Measurements from ENCODE around the gene TBC1D25. TPM values are rescaled to one million over a fixed set of nuclear protein-coding genes. Genes with fewer than 3 reads are reported as not detected.

Gene TBC1D25
- total and polyA plus RNA-seq, 4 donors: 2.6 to 5.8 (median 3.3) TPM

DNA sequence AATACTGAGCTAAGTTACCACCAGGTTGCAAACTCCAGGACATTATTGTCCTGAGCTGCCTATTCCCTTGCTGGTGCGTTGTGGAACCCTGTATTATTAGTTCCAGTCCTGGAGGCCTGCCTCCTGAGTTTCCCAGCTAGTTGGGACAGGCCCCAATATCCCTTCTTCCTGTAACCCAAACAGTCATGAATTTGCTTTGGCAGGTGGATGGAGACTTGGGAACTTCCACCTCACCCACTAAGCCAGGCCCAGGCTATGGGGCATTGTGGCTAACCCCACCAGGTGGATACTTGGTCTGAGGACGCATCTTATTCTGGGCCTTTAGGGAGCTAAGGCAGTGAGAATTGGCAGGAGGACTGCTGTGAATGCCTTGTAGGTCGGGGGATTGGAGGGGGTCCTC, 39.7 kb downstream of the TBC1D25 start:
- Histone ChIP-seq H3K27me3 (ENCODE audit: control insufficient read depth in 4 of 4, insufficient read depth in 4 of 4, low read length in 3 of 4) (no peaks in the 10 kb centered on the region), H3K4me3 (ENCODE audit: low read depth in 1 of 3, low read length in 3 of 3) (no peak overlapping the region), H3K4me1 (ENCODE audit: control insufficient read depth in 4 of 4, insufficient read depth in 4 of 4, low read length in 3 of 4) (peaks cover 2 to 10% (median 5%) of the 10 kb centered on the region in 4 donors), H3K9me3 (ENCODE audit: control insufficient read depth in 4 of 4, low read length in 3 of 4) (no peaks in the 10 kb centered on the region), H3K27ac (ENCODE audit: low read depth in 1 of 2, low read length in 2 of 2) (no peak overlapping the region), H3K36me3 (ENCODE audit: control insufficient read depth in 4 of 4, insufficient read depth in 3 of 4, low read depth in 1 of 4, low read length in 3 of 4) (peaks cover 5 to 31% (median 22%) of the 10 kb centered on the region in 4 donors), H3K9ac (ENCODE audit: low read depth in 1 of 2, low read length in 2 of 2) (no peak overlapping the region)
- WGBS: 94% methylated on average over 3 of the region's 3 CpGs
- TF ChIP-seq, protein P1, sequence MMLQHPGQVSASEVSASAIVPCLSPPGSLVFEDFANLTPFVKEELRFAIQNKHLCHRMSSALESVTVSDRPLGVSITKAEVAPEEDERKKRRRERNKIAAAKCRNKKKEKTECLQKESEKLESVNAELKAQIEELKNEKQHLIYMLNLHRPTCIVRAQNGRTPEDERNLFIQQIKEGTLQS (IDR thresholded peaks at IDR 0.05): no peak
- no peak for TF ChIP-seq EGR1 (IDR thresholded peaks at IDR 0.05; ENCODE audit: low read depth in 2 of 2)
- no peak for TF ChIP-seq SP1 (IDR thresholded peaks at IDR 0.05)
- TF ChIP-seq TAF1 (conservative IDR thresholded peaks at IDR 0.05): no peak
- TF ChIP-seq NR2F2 (IDR thresholded peaks at IDR 0.05): no peak
- no peak for TF ChIP-seq REST (IDR thresholded peaks at IDR 0.05)
- TF ChIP-seq HNF4A (conservative IDR thresholded peaks at IDR 0.05): no peak
- DNase-seq (ENCODE audit: low spot score): no peak

- Histone ChIP-seq H3K4me3 (ENCODE audit: low read depth in 1 of 3, low read length in 3 of 3) (no peak overlapping the region), H3K4me1 (ENCODE audit: control insufficient read depth in 4 of 4, insufficient read depth in 4 of 4, low read length in 3 of 4) (peaks cover 0 to 6% (median 4%) of the 10 kb centered on the region in 4 donors), H3K27me3 (ENCODE audit: control insufficient read depth in 4 of 4, insufficient read depth in 4 of 4, low read length in 3 of 4) (no peaks in the 10 kb centered on the region), H3K9me3 (ENCODE audit: control insufficient read depth in 4 of 4, low read length in 3 of 4) (no peaks in the 10 kb centered on the region), H3K9ac (ENCODE audit: low read depth in 1 of 2, low read length in 2 of 2) (no peak overlapping the region), H3K27ac (ENCODE audit: low read depth in 1 of 2, low read length in 2 of 2) (no peak overlapping the region), H3K36me3 (ENCODE audit: control insufficient read depth in 4 of 4, insufficient read depth in 3 of 4, low read depth in 1 of 4, low read length in 3 of 4) (peaks cover 5 to 26% (median 20%) of the 10 kb centered on the region in 4 donors)
- TF ChIP-seq RXRA (IDR thresholded peaks at IDR 0.05): no peak
- no peak for TF ChIP-seq HNF4A (conservative IDR thresholded peaks at IDR 0.05)
- TF ChIP-seq JUND (IDR thresholded peaks at IDR 0.05): no peak
- TF ChIP-seq TAF1 (conservative IDR thresholded peaks at IDR 0.05): no peak
- no peak for TF ChIP-seq SP1 (IDR thresholded peaks at IDR 0.05)
- TF ChIP-seq CTCF (IDR thresholded peaks at IDR 0.05; ENCODE audit: low read depth, low read length, missing input control): no peak
- no peak for TF ChIP-seq GABPA (IDR thresholded peaks at IDR 0.05 in 1 of 2, conservative IDR thresholded peaks at IDR 0.05 in 1 of 2)
- TF ChIP-seq, protein P2, sequence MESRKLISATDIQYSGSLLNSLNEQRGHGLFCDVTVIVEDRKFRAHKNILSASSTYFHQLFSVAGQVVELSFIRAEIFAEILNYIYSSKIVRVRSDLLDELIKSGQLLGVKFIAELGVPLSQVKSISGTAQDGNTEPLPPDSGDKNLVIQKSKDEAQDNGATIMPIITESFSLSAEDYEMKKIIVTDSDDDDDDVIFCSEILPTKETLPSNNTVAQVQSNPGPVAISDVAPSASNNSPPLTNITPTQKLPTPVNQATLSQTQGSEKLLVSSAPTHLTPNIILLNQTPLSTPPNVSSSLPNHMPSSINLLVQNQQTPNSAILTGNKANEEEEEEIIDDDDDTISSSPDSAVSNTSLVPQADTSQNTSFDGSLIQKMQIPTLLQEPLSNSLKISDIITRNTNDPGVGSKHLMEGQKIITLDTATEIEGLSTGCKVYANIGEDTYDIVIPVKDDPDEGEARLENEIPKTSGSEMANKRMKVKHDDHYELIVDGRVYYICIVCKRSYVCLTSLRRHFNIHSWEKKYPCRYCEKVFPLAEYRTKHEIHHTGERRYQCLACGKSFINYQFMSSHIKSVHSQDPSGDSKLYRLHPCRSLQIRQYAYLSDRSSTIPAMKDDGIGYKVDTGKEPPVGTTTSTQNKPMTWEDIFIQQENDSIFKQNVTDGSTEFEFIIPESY (IDR thresholded peaks at IDR 0.05): no peak
- TF ChIP-seq RAD21 (IDR thresholded peaks at IDR 0.05): no peak
- TF ChIP-seq FOXA2 (IDR thresholded peaks at IDR 0.05): no peak
- TF ChIP-seq, protein P1 (IDR thresholded peaks at IDR 0.05): no peak
- WGBS: 92% methylated on average over 1 of the region's 1 CpG
- no peak for DNase-seq (ENCODE audit: low spot score)
Measured at GRCh38 chrX:48580662-48581061, 41.1 kb downstream of the TBC1D25 start.

All from liver (tissue), 9 donors.